Kidney capillary endothelial cell (primary cell): ENCODE measurements around the gene TCF12.
A peak's percentile ranks its signal among the peaks of the same experiment; 100 is the strongest.

Experiments used
- DNase-seq: peaks from one replicate; pipeline ENCODE4 v3.0.0-alpha.2; 2018; ENCODE audit warnings: low spot score

TCF12 gene

DNA sequence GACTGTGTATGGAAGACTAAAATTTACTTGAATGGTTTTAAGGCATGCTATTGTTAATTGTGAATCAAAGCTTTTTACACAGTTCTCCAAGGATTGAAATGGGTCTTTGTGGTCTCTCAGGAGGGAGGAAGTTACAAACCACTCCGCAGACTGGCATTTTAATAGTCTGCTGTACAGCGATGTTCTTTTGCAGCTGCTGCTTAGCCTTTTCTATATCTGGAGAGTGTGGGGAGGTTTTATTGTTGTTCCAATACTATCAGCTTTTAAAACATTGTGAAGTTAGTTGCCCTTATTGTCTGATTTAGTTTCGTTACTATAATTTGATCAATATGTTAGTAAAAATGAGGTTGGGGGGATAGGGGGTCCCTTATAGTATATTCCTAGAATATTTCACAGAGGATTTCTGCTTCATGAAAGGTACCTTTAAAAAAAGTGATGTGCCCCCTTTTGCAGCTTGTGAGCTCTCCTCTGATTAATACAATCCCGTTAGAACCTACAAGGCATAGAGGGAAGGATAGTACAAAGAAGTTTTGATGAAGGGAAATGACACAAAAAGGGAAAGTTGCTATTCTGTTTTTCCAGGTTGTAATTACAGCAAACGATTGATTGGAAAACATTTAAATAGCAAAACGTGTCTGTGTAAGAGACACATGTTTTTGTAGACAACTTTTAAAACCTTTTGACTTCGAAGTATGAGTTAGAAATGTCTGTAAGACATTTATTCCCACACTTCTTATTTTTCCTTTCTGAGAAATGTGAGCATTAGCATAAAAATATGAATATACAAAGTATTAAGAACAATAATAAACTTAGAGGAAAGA lies 299.5 kb downstream of the TCF12 start:
- DNase-seq: no peak

DNA sequence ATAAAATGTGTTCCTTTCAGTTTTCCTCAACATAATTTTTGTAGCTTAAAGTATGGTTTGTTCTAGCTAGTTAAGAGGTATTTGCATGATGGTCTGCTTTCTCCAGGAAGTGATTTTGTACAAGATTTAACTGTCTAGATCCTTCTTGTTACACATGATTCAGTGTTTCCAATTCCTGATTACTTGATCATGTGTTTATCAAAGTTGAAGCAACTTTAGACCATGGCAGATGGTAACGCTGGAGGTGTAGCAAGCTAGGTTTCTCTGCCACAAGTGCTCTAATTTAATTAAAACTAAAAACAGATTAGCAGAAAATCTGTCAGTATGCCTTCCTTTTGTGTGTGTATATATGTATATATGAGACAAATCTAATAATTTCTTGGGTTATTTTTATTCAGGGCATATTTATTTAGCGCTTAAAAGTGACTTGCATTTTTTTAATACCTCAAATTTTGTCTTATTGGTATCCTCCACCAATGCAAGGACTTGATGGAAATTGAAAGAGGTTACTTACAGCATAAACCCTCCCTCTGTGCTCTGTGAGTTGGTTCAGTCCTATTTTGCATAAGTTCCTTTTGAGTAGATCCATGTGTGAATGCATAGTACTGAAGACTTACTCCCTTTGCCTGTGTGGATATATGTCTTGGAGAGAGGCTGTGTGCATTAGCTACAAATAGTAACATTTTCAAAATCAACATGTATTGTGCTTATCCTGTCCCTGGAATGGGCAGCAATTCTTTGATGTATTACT lies 300.6 kb downstream of the TCF12 start:
- DNase-seq: no peak

DNA sequence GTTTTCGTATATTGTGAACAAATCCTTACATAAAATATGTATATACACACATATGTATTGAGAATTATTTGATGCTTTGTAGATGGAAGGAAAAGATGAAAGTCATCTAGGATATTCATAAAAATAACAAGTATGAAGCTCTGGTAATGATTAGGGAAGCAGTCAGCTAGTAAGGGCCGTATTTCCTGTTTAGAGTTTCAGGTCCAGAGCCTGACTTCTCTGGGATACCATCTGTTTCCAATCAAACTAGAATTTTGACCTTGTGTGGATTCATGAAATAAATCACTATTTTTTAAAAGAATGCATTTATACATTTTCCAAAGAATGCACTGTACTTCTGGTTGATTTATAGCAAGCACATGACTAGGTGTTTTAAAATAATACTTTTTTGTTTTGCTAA lies 301.8 kb downstream of the TCF12 start:
- DNase-seq: no peak

DNA sequence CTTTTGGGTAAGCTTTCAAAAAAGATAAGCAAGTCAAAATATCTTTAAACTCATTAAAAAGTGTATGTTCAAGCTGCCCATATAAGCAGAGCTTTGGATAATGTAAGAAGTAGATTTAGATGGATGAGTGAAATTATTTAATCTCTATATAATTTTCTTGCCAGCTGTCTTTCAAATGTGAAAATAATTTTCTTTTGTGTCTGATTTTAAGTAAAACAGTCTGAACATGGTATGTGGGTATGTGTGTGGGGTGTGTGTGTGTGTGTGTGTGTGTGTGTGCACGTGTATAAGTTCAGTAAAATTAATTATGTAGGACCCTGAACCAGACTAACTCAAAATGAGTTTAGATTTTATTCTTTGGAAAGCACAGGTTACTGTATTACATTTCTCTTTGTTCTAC lies 302.7 kb downstream of the TCF12 start:
- no peak for DNase-seq

DNA sequence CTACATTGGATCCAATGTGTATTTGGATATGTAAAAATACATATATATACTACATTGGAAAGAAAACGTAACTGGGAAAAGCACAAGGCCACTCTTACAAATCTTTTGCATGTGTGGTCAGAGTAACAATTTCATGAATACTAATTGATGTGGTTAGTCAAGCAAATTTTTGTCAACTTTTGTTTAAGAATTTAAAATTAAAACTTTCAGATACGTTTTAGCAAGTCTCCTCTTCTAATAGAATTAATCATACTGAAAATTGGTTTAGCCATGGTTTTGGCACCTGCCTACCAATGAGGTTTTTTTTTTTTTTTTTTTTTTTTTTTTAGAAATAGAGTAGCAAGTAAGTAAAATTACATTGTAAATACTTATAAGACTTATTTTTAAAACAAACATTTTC lies 304.9 kb downstream of the TCF12 start:
- DNase-seq: no peak

DNA sequence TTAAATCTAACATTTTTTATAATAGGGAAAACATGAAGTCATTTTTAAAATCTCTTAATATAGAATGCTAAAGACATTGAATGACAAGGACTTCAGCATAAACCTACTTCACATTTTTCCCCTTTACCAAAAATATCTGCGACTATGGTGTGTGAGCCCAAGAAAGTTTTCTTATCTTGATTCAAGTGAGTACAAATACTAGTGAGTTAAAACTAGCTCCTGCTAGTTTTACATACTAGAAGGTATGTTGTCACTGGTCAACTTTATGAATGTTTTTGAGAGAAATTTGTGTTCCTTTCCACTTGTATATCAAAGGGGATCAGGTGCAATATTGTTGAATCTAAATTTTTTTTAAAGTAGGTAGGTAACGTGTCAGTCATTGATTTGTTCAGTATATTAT lies 305.4 kb downstream of the TCF12 start:
- DNase-seq: no peak

DNA sequence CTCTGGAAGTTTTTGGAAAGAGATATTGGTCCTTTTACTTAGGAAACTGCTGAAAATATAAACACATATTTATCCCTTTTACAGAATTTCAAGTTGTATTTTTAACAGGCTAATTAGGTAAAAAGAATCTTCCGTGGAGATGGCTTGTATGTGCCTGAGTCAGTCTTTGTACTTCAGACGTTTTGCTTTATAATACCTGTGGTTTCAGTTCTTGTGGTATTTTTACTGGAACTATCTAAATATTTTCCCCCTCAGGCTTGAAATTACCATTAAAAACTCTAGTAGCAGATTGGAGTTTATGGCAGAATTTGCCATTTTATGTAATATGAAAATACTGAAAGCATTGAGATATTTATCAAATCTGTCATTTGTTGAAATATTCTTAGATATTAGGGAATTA lies 306.2 kb downstream of the TCF12 start:
- no peak for DNase-seq

DNA sequence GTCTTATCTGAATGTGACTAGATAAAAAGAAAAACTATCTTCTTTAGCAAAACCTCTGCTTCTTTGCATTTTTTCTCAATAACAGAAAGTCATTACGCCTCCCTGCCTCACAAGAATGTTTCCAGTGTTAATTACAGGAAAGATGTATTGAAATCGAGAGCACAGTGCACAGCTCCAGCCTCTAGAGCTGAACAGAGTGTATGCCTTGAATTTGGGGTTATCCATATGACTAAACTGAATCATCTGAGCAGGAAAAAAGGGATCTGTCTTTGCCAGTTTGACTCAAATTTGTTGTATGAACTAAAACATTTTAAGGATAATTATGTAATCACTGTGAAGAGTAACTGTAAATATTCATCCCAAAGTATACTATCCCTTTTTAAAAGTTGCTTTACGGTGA lies 308.7 kb downstream of the TCF12 start:
- DNase-seq: no peak

DNA sequence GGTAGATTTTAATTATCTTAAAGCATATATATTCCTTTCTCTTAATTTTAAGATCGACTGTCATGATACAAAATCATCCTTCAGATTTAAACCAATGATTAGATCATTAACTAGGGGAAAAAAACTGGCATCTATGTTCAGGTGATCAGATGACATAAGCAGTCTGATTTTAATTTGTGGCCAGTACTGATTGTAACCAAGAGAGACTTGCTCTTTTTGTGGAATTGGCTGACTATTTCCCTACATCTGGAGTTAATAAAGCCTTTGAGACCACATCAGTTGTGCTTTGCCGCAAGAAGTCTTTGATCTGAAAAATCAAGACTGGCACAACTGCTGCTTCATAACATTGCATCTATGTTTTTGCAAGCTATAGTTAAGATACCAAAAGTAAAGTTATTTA lies 309.5 kb downstream of the TCF12 start:
- DNase-seq: no peak

DNA sequence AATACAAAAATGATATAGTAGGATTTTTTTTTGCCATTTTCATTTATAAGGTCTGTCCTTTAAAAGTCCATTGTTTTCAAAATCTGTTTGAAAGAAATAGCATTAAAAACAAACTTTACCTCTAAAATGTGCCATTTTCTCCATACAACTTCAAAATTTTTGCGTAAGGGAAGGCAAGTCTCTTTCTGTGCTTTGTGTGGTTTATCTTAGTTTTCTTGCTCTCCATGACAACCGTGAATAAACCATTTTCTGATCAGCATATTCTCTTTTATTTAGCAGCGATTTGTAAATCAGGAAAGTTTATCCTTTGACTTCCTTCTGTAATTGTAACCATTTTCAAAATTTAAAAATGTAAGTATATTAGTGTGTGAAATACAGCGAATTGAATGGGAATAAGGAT lies 310.0 kb downstream of the TCF12 start:
- no peak for DNase-seq

DNA sequence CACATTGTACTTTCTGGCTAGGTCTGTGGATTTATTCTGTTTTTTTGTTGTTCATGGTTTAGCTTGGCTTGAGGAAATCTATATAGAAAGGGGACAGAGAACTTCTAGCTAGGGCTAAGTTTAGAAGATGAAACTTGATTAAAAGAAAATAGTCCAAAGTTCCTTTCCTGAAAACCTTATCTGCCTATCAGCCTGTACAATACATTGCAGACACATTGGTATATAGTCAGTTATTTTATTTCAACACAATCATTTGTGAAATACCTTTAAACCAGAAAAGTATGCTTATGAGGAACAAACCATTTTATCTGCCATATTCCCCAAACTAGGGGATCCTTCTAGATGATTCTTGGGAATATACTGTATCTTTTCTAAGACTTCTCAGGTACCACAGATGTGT lies 310.6 kb downstream of the TCF12 start:
- no peak for DNase-seq

DNA sequence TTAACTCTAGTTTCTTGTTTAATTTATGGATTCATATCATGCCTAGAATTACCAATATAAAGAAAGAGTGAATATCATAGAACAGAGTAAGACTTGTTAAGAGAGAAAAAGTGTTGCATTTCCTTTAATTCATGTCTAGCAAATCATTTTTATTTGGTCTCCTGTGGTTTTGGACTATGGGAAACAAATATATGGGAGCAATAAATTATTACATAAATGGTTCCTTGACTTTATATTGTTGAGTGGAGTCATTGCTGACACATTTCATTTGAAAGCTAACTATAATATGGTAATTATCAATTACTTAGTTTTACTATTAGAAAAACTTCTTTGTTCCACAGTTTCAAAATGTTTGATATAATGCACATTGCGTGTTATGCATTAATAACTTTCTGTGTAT lies 313.1 kb downstream of the TCF12 start:
- DNase-seq: no peak

DNA sequence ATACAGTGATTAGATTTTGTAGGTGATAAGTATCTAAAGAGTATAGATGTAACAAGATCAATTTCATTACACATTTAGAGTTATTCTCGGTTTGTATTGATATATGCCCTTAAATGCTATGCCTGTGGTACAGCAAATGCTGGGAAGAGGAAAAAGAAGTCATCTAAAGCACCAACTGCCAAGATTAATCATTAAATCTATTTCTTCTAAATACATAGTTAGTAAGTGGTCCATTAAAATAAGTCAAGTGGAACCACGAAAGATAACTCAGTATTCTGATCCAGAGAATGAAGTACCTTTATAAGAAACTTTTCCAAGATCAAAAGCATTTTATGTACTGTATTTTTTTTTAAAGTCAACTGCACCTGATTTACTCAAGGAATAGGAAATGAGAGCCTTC lies 315.7 kb downstream of the TCF12 start:
- no peak for DNase-seq

DNA sequence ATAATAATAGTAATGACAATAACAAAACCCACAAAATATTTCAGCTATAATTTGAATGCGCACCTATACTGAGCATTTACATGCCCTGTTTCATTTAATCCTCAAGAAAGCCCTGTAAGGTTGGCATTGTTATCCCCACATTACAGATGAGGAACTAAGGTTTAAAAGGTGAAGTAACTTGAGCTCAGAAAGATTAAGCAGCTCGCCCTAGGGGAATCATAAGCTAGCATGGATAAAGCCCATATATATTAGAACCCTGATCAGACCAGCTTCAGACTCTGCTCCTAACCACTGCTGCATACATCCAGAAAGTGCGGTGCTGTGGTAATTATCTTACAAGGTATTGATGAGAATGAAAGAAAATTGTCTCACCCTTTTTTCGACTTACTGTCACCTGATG lies 316.7 kb downstream of the TCF12 start:
- DNase-seq: no peak

DNA sequence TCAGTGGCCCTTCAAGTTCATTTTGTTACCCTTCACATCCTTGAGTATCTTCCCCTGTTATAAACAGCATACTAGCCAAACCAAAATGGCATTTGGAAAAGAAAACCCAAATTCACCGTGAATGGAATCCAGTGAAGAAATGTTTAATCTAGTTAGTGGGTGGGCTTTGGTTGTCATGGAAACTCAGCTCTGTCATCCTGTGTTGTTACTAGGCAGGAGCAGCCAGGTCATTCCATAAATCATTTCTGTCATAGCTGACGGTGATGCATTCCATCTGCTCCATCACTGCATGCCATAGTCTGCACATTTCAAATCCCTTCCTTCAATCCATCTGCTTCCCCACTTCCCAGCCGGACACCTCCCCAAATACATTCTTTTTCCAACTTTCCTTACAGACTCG lies 317.4 kb downstream of the TCF12 start:
- DNase-seq: peak; percentile 42

DNA sequence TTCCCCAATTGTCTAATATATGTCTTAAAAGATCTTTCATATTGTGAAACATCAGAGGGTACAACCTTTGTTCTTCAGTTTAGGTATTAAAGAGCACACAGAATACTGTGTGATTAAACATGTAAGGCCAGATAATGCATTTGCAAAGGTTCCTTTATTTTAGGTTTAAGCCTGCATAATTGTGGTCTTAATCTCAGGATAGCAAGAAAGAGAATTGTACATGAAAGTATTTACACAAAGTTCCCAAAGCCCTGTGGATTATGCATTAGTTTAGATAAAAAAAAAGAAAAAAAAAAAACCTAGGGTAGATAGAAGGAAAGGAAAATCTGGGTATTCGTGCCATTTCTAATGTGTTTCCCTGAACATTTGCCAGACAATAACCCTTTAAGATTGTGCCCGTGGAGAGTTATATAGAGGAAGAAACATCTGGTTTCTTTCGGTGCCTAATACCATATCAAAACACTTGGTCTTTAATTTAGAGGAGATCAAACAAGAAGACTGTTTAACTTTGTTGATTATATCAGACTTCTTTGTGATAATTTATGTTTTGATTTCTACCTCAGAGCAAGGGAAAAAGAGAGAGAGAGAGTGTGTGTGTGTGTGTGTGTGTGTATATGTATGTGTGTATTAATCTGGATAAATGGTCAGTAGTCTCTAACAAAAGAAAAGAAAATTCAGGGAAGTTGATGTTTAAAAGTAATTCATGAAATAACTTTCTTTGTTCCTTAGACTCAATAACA lies 318.3 kb downstream of the TCF12 start:
- DNase-seq: no peak

DNA sequence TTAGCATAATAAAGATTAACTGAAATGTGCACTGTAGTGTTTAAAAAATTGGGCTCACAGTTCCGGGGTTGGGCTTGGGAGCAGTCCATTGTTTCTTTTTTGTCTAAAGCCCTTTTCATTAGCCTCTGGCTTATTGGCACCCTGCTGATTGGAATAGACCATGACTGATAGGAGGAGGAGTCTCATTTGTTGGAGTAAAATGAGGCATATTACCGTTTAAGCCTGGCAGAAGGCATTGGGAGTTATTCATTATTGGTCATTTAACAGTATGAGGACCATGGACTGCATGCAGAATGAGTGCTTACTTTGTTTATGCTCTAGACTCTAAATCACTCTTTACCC lies 318.8 kb downstream of the TCF12 start:
- no peak for DNase-seq

DNA sequence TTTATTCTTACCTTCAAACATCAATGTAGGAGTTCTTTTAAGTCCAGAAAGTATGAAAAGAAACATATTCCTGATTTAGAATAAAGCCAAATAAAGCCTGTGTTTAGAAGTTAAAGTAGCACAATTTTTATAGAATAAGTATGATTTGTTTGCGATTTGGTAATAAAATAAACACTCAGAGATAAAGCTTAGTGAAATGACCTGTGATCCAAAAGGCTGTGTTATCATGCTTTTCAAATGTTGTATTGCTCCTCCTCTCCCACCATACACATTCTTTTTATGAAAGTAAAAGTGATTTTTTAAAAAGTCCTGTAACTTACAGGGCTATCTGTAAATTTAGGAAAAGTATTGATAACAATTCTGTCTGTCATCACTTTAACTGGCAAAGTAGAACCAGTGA lies 319.2 kb downstream of the TCF12 start:
- DNase-seq: no peak

DNA sequence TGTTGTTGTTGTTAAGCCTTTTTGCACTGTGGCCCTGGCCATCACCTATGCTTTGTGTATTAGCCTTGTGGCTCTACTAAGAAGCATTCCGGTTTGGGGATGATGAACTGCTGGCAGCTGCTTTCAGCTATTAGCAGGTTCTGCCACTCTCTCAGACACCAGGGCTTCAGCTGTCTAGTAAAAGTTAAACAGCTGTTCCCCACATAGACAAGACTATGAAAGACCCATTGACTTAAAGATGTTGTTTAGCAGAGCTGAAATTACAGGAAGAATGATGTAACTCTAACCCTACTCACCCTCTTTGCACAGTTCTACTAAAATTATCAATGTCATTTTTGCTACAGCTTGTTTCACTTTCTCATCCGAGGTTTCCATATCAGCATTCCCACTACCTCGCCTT lies 326.7 kb downstream of the TCF12 start:
- no peak for DNase-seq

DNA sequence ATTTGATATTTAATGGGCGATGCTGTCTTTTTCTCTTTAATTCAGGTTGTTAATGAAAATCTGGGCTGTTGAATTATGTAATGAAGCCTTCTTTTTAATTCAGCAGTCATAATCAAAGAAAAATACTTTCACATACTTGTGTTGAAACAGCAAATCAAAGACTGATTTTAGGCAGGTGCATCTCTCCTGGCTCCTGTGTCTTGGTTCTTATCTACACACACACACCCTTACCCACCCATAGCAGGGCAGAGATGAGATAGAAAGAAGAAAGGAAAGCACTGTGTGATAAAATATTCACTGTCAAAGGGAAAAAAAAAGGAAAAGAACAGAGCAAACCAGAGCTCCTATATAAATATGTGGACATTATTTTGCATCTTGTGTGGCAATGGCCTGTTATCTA lies 327.3 kb downstream of the TCF12 start:
- DNase-seq: no peak

DNA sequence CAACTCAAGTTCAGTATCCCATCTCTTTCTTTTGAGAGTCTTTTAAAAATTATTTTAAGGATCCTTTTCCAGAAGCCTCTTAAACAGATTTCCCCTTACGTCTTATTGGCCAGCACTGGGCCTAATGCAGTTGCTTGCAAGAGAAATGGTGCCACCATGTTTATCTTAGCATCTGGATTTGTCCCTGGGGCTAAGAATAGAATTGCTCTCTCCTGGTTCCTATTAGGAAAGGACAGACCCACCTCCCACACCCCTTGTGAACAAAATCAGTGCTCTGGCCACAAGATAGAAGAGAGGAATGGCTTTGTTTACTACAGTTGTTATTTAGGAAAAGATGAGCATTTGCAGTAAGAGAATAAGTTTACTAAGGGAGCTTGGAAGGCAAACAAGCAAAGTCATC lies 329.6 kb downstream of the TCF12 start:
- DNase-seq: no peak

DNA sequence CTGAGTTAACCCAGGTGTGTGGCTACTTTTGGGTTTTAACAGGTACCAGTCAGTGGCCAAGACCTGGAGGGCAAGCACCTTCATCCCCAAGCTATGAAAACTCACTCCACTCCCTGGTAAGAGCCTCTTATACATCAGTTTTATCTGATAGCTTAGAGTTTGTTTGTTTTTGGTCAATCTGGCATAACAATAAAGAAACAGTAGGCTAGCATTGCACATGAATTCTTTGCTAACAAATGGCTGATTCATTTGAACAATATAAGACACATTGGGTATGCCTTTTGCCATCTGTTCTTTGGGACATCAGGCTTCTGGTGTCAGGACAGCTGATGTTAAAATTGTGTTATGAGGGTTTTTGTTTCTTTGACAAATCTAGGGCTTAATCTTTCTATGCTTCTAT lies 332.9 kb downstream of the TCF12 start:
- no peak for DNase-seq

DNA sequence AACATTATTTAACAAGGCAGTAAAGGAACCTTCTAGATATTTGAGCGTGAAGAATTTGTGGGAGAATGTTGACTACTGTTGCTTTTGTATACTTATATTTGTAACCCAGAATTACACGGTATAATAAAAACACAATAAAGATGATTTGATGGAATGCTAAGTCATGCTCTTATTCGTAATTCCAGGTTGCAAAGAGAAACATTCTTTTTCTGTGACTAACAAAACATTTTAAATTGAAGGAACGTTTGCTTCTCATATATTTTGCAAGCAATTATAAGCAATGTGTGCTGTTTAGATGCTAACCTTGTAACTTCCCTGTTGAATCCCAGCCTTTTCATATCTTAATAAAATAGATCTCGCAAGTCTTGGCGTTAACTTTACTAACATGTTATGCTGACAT lies 333.5 kb downstream of the TCF12 start:
- no peak for DNase-seq
